ENCODE results near the gene CNTN6.

The CNTN6 gene

GRCh38 chr3:1423566-1424089 lies 330.8 kb downstream of the CNTN6 start:
- DNase-seq (ENCODE audit: low read depth): no peak

GRCh38 chr3:1439395-1439794 lies 346.6 kb downstream of the CNTN6 start:
- no peak for DNase-seq (ENCODE audit: low read depth)

DNA sequence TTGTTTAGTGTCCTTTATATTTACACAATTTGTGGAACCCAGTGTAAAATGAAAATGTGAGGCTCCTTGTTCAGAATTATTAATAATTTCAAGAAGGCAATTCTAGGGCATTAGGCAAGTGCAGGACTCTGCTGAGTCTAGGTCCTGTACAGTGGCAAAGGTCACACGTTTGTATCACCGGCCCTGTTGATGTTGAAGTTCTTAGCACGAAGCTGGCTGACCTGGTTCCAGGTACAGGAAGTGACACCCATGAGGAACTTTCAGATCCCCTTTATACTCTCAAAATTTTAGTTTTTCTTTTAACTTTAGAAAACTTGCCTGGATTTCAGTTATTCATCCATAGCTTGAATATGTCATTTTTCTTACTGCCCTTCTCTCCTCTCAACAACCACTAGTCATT lies 349.4 kb downstream of the CNTN6 start:
- DNase-seq (ENCODE audit: low read depth): no peak

DNA sequence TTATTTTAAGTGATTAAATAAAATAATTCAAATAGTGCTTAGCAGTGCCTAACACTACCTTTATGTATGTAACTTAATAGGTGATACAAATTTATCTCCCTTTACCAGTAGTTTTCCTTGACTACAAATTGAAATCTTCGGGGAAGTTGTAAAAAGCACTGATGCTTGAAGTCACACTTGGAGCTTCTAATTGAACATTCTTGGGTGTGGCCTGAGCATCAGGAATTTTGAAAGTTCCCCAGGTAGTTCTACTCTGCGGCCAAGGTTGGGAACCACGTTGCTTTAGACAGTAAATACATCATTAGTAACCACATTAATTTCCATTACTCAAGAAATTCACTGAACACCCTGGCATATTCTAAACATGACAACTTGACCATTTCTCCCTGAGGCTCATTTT lies 351.4 kb downstream of the CNTN6 start:
- DNase-seq (ENCODE audit: low read depth): no peak

DNA sequence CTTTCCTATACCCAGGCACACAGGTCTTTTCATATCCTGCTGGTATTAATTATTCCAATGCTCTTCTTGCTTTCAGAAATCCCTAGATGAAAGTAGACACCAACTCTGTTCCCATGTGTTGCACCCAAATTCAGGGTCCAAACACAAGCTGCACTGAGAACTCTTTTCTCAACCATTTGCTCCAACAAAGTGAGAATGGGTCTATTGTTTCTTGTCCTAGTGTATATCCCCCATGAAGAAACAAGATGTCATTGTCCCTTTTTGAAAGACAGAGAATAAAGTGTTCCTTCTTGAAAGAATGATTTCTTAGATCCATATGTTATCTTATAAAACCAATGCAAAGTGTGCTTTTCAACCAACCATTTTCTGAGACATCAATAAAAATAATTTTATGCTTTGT lies 353.7 kb downstream of the CNTN6 start:
- no peak for DNase-seq (ENCODE audit: low read depth)

GRCh38 chr3:1447452-1447851 lies 354.6 kb downstream of the CNTN6 start:
- no peak for DNase-seq (ENCODE audit: low read depth)

- DNase-seq (ENCODE audit: low read depth): no peak
Observed at GRCh38 chr3:1448443-1448842, 355.6 kb downstream of the CNTN6 start.

Data from stimulated activated CD4-positive, alpha-beta T cell treated with anti-CD3 and anti-CD28 coated beads, Interleukin-2, amount 100 ng/mL, for 4 hours (primary cell).